ENCODE measurements around the gene MAP3K21.

DNA sequence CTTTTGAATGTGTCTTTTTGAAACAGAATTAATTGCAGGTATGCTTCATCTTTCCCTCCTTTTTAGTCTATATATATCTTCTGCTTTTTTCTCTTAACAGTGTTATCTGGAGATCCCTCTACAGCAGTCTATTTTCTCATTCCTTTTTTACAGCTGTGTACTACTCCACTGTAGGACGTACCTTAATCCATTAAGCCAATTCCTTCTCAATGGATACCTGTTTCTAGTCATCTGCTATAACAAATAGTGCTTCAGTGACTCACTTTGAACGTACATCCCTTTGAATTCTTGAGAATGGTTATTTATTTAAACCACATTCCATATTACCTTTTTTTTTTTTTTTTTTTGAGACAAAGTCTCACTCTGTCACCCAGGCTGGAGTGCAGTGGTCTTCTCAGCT lies 47.6 kb upstream of the MAP3K21 start:
- TF ChIP-seq CTCF (IDR thresholded peaks at IDR 0.05) (no peak), POLR2A (IDR thresholded peaks at IDR 0.05) (no peak)

All from right lobe of liver (tissue), 4 donors.